ENCODE data around the gene ROR1. TPM values are rescaled to one million over a fixed set of nuclear protein-coding genes. Genes with fewer than 3 reads are reported as not detected.
A peak's percentile ranks its signal among the peaks of the same experiment; 100 is the strongest.

Gene ROR1
- total RNA-seq, 2 donors from 2014 or later, result 12.9 to 40.8 TPM

DNA sequence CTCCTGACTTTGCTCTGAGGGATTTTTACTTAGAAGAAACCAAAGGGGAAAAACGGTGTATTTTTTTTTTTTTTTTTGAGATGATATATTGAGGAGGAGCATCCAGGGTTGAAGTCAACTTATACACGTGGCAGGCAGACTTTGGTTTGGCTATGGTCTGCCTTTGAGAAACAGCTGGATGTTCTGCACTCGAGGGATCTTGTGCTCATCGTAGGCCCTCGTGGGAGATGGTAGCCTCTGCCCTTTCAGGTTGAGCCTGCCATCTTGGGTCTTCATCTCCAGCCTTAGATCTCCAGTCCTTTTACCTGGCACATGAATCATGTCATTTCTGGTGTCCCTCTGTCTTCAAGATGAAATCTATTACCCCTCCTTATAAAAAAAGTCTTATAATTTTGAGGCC, 362.5 kb downstream of the ROR1 start:
- no peaks in the 10 kb centered on the region for H3K9me3 ChIP-seq
- TF ChIP-seq, protein P1, sequence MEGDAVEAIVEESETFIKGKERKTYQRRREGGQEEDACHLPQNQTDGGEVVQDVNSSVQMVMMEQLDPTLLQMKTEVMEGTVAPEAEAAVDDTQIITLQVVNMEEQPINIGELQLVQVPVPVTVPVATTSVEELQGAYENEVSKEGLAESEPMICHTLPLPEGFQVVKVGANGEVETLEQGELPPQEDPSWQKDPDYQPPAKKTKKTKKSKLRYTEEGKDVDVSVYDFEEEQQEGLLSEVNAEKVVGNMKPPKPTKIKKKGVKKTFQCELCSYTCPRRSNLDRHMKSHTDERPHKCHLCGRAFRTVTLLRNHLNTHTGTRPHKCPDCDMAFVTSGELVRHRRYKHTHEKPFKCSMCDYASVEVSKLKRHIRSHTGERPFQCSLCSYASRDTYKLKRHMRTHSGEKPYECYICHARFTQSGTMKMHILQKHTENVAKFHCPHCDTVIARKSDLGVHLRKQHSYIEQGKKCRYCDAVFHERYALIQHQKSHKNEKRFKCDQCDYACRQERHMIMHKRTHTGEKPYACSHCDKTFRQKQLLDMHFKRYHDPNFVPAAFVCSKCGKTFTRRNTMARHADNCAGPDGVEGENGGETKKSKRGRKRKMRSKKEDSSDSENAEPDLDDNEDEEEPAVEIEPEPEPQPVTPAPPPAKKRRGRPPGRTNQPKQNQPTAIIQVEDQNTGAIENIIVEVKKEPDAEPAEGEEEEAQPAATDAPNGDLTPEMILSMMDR (IDR thresholded peaks at IDR 0.05), result no peak
- peaks cover 0 to 8% of the 10 kb centered on the region in 2 donors for H3K4me1 ChIP-seq
- H3K36me3 ChIP-seq, result no peaks in the 10 kb centered on the region
- H3K27me3 ChIP-seq, result no peaks in the 10 kb centered on the region
- H3K4me3 ChIP-seq, result no peak overlapping the region
- no peak overlapping the region for H3K27ac ChIP-seq
- DNase-seq (ENCODE audit: low spot score), result no peak

DNA sequence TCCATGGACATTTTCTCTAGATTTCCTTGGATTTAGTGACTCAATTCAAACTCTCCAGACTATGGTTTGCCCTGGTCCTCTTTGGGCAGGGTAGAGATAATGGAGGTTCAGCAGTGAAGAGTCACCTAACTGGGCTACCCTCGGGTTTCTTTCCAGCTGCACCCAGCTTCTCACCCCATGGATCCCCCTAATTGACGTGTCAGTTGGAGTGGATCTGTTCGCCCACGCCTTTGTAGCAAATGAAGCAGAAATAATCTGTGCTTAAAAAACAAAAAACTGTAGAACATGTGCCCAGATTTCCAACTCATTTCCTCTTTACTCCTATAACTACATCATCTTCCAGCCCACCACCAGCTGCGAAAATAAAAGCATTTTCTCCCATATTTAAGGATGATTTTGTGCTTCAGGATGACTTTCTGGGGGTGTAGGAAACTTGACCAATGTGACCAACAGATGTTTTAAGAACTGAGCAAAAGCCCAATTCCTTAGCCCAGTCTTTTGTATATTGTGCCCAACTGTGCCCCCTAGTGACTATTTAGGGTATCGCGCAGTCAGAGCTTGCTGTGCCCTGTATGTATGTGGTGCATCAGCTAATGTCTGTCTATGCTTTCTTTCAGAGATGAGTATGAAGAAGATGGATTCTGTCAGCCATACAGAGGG, 363.1 kb downstream of the ROR1 start:
- Histone ChIP-seq H3K4me3 (no peak overlapping the region), H3K9me3 (no peaks in the 10 kb centered on the region), H3K36me3 (no peaks in the 10 kb centered on the region), H3K27ac (no peak overlapping the region), H3K27me3 (no peaks in the 10 kb centered on the region), H3K4me1 (peaks cover 0 to 7% of the 10 kb centered on the region in 2 donors)
- TF ChIP-seq, protein P1 (IDR thresholded peaks at IDR 0.05), result peak; percentile 81 to 92
- DNase-seq (ENCODE audit: low spot score), result peak; percentile 92

DNA sequence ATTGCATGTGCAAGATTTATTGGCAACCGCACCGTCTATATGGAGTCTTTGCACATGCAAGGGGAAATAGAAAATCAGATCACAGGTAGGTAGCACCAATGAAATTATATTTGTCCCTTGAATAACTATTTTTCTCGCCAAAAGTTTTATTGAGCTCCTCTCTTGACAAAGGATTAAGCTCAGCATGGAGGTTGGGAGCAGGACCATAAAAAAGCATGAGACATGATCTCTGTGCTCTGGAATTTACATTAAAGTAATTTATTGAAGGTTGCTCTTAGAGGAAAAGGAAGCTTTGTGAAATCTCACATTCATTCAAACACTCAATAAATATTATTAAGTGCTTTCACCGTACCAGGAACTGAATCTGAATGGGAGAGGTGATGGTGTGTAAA, 363.6 kb downstream of the ROR1 start:
- H3K4me1 ChIP-seq, result peaks cover 0 to 7% of the 10 kb centered on the region in 2 donors
- H3K27me3 ChIP-seq, result no peaks in the 10 kb centered on the region
- H3K36me3 ChIP-seq, result peaks cover 3% of the 10 kb centered on the region
- no peak for DNase-seq (ENCODE audit: low spot score)
- H3K4me3 ChIP-seq, result no peak overlapping the region
- no peaks in the 10 kb centered on the region for H3K9me3 ChIP-seq
- TF ChIP-seq, protein P1 (IDR thresholded peaks at IDR 0.05), result peak in 1 of 2 donors; percentile 9
- H3K27ac ChIP-seq, result no peak overlapping the region

DNA sequence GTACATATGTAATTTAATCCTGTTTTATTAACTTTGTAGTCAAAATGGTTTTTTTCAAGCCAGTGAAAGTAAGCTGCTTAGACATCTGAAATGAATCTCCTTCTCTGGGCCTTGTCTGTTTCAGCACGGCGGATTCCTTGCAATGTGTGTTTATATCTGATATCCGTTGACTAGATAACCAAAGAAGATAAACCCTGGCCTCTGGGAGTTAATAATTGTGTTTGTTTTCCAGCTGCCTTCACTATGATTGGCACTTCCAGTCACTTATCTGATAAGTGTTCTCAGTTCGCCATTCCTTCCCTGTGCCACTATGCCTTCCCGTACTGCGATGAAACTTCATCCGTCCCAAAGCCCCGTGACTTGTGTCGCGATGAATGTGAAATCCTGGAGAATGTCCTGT, 366.1 kb downstream of the ROR1 start:
- H3K4me3 ChIP-seq, result no peak overlapping the region
- no peaks in the 10 kb centered on the region for H3K27me3 ChIP-seq
- H3K9me3 ChIP-seq, result no peaks in the 10 kb centered on the region
- H3K36me3 ChIP-seq, result peaks cover 11% of the 10 kb centered on the region
- no peak overlapping the region for H3K27ac ChIP-seq
- TF ChIP-seq, protein P1 (IDR thresholded peaks at IDR 0.05), result no peak
- H3K4me1 ChIP-seq, result peaks cover 0 to 7% of the 10 kb centered on the region in 2 donors
- no peak for DNase-seq (ENCODE audit: low spot score)

DNA sequence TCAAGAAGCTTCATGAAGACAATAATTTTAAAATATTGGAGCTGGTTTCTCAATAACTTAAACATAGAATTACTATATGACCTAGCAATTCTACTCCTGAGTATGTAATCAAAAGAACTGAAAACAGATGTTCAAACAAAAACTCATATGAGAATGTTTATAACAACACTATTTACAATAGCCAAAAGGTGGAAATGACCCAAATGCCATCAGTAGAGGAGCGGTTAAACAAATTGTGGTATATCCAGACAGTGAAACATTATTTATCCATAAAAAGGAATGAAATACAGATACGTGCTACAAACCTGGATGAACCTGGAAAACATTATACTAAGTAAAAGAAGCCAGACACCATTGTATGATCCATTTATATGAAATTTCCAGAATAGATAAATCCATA, 366.8 kb downstream of the ROR1 start:
- DNase-seq (ENCODE audit: low spot score), result no peak
- H3K27me3 ChIP-seq, result no peaks in the 10 kb centered on the region

More for the DNA sequence above, 366.8 kb downstream of the ROR1 start:
- no peak overlapping the region for H3K27ac ChIP-seq
- TF ChIP-seq, protein P1 (IDR thresholded peaks at IDR 0.05), result no peak
- H3K4me1 ChIP-seq, result peaks cover 0 to 7% of the 10 kb centered on the region in 2 donors
- H3K4me3 ChIP-seq, result no peak overlapping the region
- no peaks in the 10 kb centered on the region for H3K9me3 ChIP-seq
- H3K36me3 ChIP-seq, result peaks cover 11% of the 10 kb centered on the region

All from right atrium auricular region (tissue), 2 donors.